ENCODE data around the gene LMCD1. TPM values are rescaled to one million over a fixed set of nuclear protein-coding genes. Genes with fewer than 3 reads are reported as not detected.

Gene LMCD1
- polyA plus RNA-seq, 3 donors: 0.09 to 0.51 TPM; not detected in 1

DNA sequence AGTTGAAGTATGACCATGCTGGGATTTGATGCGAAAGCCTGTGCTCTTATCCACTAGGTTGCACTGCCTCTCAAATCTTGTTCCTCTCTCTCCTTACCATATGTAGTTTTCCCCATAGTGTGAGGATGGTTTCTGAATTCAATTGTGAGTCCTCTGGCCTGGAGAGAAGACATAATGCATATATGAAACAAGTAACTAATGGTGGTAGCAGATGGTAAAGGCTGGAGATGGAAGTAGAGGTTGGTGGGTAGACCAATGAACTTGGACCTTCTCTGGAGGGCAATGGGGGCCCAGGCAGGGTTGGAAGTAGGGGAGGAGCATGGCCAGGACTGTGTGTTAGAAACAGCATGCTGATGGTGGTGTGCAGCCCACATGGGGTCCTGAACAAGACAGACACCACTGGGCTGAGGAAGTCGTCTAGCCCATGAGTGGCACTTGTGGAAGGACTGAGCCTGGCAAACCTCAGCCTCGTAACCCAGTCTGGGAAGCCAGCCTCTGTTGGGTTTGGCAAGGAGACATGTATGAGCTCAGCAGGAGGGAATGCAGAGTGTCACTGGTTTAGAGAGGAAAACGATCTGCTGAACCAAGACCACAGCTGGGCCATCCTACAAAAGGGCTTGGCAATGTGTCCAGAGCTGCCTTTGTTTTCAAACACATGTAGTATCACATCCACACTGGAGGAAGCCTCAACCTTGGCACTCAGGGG lies 18.5 kb upstream of the LMCD1 start:
- no peak overlapping the region for H3K9ac ChIP-seq (ENCODE audit: insufficient read depth, low read length, poor library complexity, severe bottlenecking)
- Mint-ChIP-seq H3K4me1 (no peaks in the 10 kb centered on the region), H3K27ac (no peak overlapping the region), H3K36me3 (no peaks in the 10 kb centered on the region), H3K27me3 (ENCODE audit: low read depth in 3 of 3) (peaks cover 0 to 3% (median 1%) of the 10 kb centered on the region in 3 donors), H3K4me3 (no peak overlapping the region), H3K9me3 (peaks cover 0 to 2% (median 2%) of the 10 kb centered on the region in 7 donors)
- no peak overlapping the region for H3K4me2 ChIP-seq (replicated peaks; ENCODE audit: extremely low read depth, low read length, poor library complexity, severe bottlenecking)
- H2AFZ ChIP-seq (ENCODE audit: insufficient read depth, low read depth, low read length, poor library complexity, severe bottlenecking): no peak overlapping the region
- H3K4me1 ChIP-seq (ENCODE audit: control insufficient read depth in 1 of 2, insufficient read depth in 2 of 2, low read length in 2 of 2): no peaks in the 10 kb centered on the region
- H4K20me1 ChIP-seq (ENCODE audit: insufficient read depth, low read length): no peaks in the 10 kb centered on the region
- no peaks in the 10 kb centered on the region for H3K36me3 ChIP-seq (replicated peaks in 1 of 2; ENCODE audit: control insufficient read depth in 1 of 2, insufficient read depth in 2 of 2, low read length in 2 of 2)
- no peaks in the 10 kb centered on the region for H3K79me2 ChIP-seq (ENCODE audit: insufficient read depth, low read length)
- TF ChIP-seq, protein P1, sequence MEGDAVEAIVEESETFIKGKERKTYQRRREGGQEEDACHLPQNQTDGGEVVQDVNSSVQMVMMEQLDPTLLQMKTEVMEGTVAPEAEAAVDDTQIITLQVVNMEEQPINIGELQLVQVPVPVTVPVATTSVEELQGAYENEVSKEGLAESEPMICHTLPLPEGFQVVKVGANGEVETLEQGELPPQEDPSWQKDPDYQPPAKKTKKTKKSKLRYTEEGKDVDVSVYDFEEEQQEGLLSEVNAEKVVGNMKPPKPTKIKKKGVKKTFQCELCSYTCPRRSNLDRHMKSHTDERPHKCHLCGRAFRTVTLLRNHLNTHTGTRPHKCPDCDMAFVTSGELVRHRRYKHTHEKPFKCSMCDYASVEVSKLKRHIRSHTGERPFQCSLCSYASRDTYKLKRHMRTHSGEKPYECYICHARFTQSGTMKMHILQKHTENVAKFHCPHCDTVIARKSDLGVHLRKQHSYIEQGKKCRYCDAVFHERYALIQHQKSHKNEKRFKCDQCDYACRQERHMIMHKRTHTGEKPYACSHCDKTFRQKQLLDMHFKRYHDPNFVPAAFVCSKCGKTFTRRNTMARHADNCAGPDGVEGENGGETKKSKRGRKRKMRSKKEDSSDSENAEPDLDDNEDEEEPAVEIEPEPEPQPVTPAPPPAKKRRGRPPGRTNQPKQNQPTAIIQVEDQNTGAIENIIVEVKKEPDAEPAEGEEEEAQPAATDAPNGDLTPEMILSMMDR (IDR thresholded peaks at IDR 0.05): no peak
- H3K9me3 ChIP-seq (replicated peaks in 1 of 2; ENCODE audit: control insufficient read depth in 1 of 2, insufficient read depth in 1 of 2, low read length in 2 of 2): no peaks in the 10 kb centered on the region
- WGBS (ENCODE audit: insufficient coverage): 89% methylated on average over 1 of the region's 4 CpGs
- H3K27ac ChIP-seq (ENCODE audit: low read depth in 1 of 2, low read length in 2 of 2): no peak overlapping the region
- intact Hi-C loops (cut with micrococcal nuclease): no loop called here
- DNase-seq: no peak
- no peak overlapping the region for H3K4me3 ChIP-seq (replicated peaks in 1 of 3; ENCODE audit: low read depth in 2 of 3, low read length in 3 of 3)
- H3K27me3 ChIP-seq (ENCODE audit: control insufficient read depth in 2 of 2, insufficient read depth in 2 of 2, low read length in 2 of 2): no peaks in the 10 kb centered on the region

DNA sequence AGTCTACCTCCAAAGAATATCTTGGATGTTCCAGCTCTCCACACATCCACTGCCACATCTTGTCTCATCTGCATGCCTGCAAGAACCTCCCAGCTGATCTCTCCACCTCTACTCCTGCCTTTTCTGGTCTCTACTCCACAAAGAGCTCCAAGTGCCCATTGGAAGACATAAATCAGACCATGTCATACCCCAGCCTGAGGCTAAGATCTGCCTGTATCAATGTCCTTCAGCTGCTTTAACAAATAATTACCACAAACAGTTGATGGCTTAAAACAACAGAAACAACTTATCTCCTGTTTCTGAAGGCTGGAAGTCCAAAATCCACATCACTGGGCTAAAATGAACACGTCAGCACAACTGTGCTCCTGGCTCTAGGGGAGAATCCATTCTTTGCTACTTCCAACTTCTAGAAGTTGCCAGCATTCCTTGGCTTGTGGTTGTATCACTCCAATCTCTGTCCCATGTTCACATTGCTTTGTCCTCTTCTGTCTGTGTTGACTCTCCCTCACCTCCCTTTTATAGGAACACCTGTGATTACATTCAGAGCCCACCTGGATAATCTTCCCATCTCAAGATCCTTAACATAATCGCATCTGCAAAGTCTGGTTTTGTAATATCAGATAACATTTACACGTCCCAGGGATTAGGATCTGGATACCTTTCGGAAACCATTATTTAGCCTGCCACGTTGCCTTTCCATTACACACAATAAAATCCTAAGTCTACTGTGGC lies 17.0 kb upstream of the LMCD1 start:
- H3K79me2 ChIP-seq (ENCODE audit: insufficient read depth, low read length): no peaks in the 10 kb centered on the region
- H3K4me1 ChIP-seq (ENCODE audit: control insufficient read depth in 1 of 2, insufficient read depth in 2 of 2, low read length in 2 of 2): peaks cover 7 to 10% of the 10 kb centered on the region in 2 donors
- no peak overlapping the region for H3K27ac ChIP-seq (ENCODE audit: low read depth in 1 of 2, low read length in 2 of 2)
- DNase-seq: no peak
- TF ChIP-seq, protein P1 (IDR thresholded peaks at IDR 0.05): no peak
- no peaks in the 10 kb centered on the region for H3K36me3 ChIP-seq (replicated peaks in 1 of 2; ENCODE audit: control insufficient read depth in 1 of 2, insufficient read depth in 2 of 2, low read length in 2 of 2)
- Mint-ChIP-seq H3K27ac (no peak overlapping the region), H3K27me3 (ENCODE audit: low read depth in 3 of 3) (peaks cover 0 to 2% (median 0%) of the 10 kb centered on the region in 3 donors), H3K36me3 (no peaks in the 10 kb centered on the region), H3K9me3 (peaks cover 0 to 2% (median 2%) of the 10 kb centered on the region in 7 donors), H3K4me3 (no peak overlapping the region), H3K4me1 (peaks cover 10% of the 10 kb centered on the region)
- intact Hi-C loops (cut with micrococcal nuclease): no loop called here
- no peaks in the 10 kb centered on the region for H3K9me3 ChIP-seq (replicated peaks in 1 of 2; ENCODE audit: control insufficient read depth in 1 of 2, insufficient read depth in 1 of 2, low read length in 2 of 2)
- WGBS (ENCODE audit: insufficient coverage): 86% methylated on average over 4 of the region's 5 CpGs
- no peak overlapping the region for H3K9ac ChIP-seq (ENCODE audit: insufficient read depth, low read length, poor library complexity, severe bottlenecking)
- no peaks in the 10 kb centered on the region for H4K20me1 ChIP-seq (ENCODE audit: insufficient read depth, low read length)
- H3K4me3 ChIP-seq (replicated peaks in 1 of 3; ENCODE audit: low read depth in 2 of 3, low read length in 3 of 3): no peak overlapping the region
- H3K4me2 ChIP-seq (replicated peaks; ENCODE audit: extremely low read depth, low read length, poor library complexity, severe bottlenecking): no peak overlapping the region
- no peaks in the 10 kb centered on the region for H3K27me3 ChIP-seq (ENCODE audit: control insufficient read depth in 2 of 2, insufficient read depth in 2 of 2, low read length in 2 of 2)
- H2AFZ ChIP-seq (ENCODE audit: insufficient read depth, low read depth, low read length, poor library complexity, severe bottlenecking): no peak overlapping the region

All from CD14-positive monocyte (primary cell).